ENCODE data around the gene MOCS1. TPM values are rescaled to one million over a fixed set of nuclear protein-coding genes. Genes with fewer than 3 reads are reported as not detected.

The MOCS1 gene
- total RNA-seq, 3 donors from 2014 or later (not counting 1 experiment from before 2014, with no cell fraction given), result 0.60 to 1.6 (median 1.5) TPM

GRCh38 chr6:39861663-39862062 lies 72.6 kb downstream of the MOCS1 start:
- Mint-ChIP-seq H3K9me3 (no peaks in the 10 kb centered on the region), H3K36me3 (no peaks in the 10 kb centered on the region), H3K27me3 (ENCODE audit: low read depth in 2 of 2) (peaks cover 23 to 46% of the 10 kb centered on the region in 2 donors), H3K4me1 (no peaks in the 10 kb centered on the region), H3K4me3 (no peak overlapping the region), H3K27ac (no peak overlapping the region)
- ATAC-seq (no peak), DNase-seq (no peak)
- TF ChIP-seq CTCF (IDR thresholded peaks at IDR 0.05), result no peak
- H3K27me3 ChIP-seq (ENCODE audit: control insufficient read depth, insufficient read depth, low read length), result no peaks in the 10 kb centered on the region
- intact Hi-C loops (cut with micrococcal nuclease), result loop anchor here (10.0 kb wide), 1 partner anchor 963 kb away; no protein-coding TSS in a partner anchor
- no peak overlapping the region for H3K27ac ChIP-seq (ENCODE audit: low read length)
- H3K36me3 ChIP-seq (ENCODE audit: control insufficient read depth, insufficient read depth, low read length), result no peaks in the 10 kb centered on the region
- no peaks in the 10 kb centered on the region for H3K9me3 ChIP-seq (ENCODE audit: control insufficient read depth, insufficient read depth, low read length)
- H3K4me3 ChIP-seq (ENCODE audit: low read length), result no peak overlapping the region
- 77% methylated on average over 3 of the region's 3 CpGs for WGBS (ENCODE audit: insufficient coverage)
- no peaks in the 10 kb centered on the region for H3K4me1 ChIP-seq (ENCODE audit: control insufficient read depth, insufficient read depth, low read length)

- Histone ChIP-seq H3K27me3 (ENCODE audit: control insufficient read depth, insufficient read depth, low read length) (no peaks in the 10 kb centered on the region), H3K27ac (ENCODE audit: low read length) (no peak overlapping the region), H3K4me3 (ENCODE audit: low read length) (no peak overlapping the region), H3K4me1 (ENCODE audit: control insufficient read depth, insufficient read depth, low read length) (no peaks in the 10 kb centered on the region), H3K9me3 (ENCODE audit: control insufficient read depth, insufficient read depth, low read length) (no peaks in the 10 kb centered on the region), H3K36me3 (ENCODE audit: control insufficient read depth, insufficient read depth, low read length) (no peaks in the 10 kb centered on the region)
- DNase-seq (no peak), ATAC-seq (no peak)
- Mint-ChIP-seq H3K9me3 (no peaks in the 10 kb centered on the region), H3K4me3 (no peak overlapping the region), H3K36me3 (no peaks in the 10 kb centered on the region), H3K4me1 (no peaks in the 10 kb centered on the region), H3K27ac (no peak overlapping the region), H3K27me3 (ENCODE audit: low read depth in 2 of 2) (peaks cover 23 to 55% of the 10 kb centered on the region in 2 donors)
- intact Hi-C loops (cut with micrococcal nuclease), result no loop called here
- TF ChIP-seq CTCF (IDR thresholded peaks at IDR 0.05), result no peak
- 100% methylated on average over 2 of the region's 2 CpGs for WGBS (ENCODE audit: insufficient coverage)
Observed at GRCh38 chr6:39859025-39859424, 75.2 kb downstream of the MOCS1 start.

- no peaks in the 10 kb centered on the region for H3K4me1 Mint-ChIP-seq
Observed at GRCh38 chr6:39855356-39855995, 78.8 kb downstream of the MOCS1 start.

More at GRCh38 chr6:39855356-39855995, 78.8 kb downstream of the MOCS1 start:
- no peak overlapping the region for H3K4me3 ChIP-seq (ENCODE audit: low read length)
- no peaks in the 10 kb centered on the region for H3K9me3 ChIP-seq (ENCODE audit: control insufficient read depth, insufficient read depth, low read length)
- no peak for TF ChIP-seq CTCF (IDR thresholded peaks at IDR 0.05)
- H3K27me3 Mint-ChIP-seq (ENCODE audit: low read depth in 2 of 2), result peaks cover 22 to 64% of the 10 kb centered on the region in 2 donors
- WGBS (ENCODE audit: insufficient coverage), result 90% methylated on average over 7 of the region's 7 CpGs
- H3K4me3 Mint-ChIP-seq, result no peak overlapping the region
- H3K27me3 ChIP-seq (ENCODE audit: control insufficient read depth, insufficient read depth, low read length), result no peaks in the 10 kb centered on the region
- ATAC-seq (no peak), DNase-seq (no peak)
- H3K27ac ChIP-seq (ENCODE audit: low read length), result no peak overlapping the region
- no peaks in the 10 kb centered on the region for H3K36me3 Mint-ChIP-seq
- H3K9me3 Mint-ChIP-seq, result no peaks in the 10 kb centered on the region
- H3K36me3 ChIP-seq (ENCODE audit: control insufficient read depth, insufficient read depth, low read length), result no peaks in the 10 kb centered on the region
- intact Hi-C loops (cut with micrococcal nuclease), result no loop called here
- H3K4me1 ChIP-seq (ENCODE audit: control insufficient read depth, insufficient read depth, low read length), result no peaks in the 10 kb centered on the region
- H3K27ac Mint-ChIP-seq, result no peak overlapping the region

Other genes starting within 250 kb of the MOCS1 start
- gene KIF6, start 209.1 kb downstream of the MOCS1 start, total RNA-seq, result not detected
- not detected for gene DAAM2, start 142.1 kb downstream of the MOCS1 start, total RNA-seq